ENCODE data around the gene GCLM. TPM values are rescaled to one million over a fixed set of nuclear protein-coding genes. Genes with fewer than 3 reads are reported as not detected.

GCLM gene
- polyA plus RNA-seq, 1 experiment: 58.6 TPM

GRCh38 chr1:93837961-93838360, 71.3 kb downstream of the GCLM start:
- no peaks in the 10 kb centered on the region for H3K27me3 ChIP-seq (ENCODE audit: control insufficient read depth, insufficient read depth, low read length)
- no peak overlapping the region for H3K4me3 ChIP-seq (ENCODE audit: low read depth, low read length)
- DNase-seq (ENCODE audit: low read depth, low spot score): no peak
- no peak for TF ChIP-seq CTCF (IDR thresholded peaks at IDR 0.05; ENCODE audit: low read depth, low read length)
- ChIA-PET CTCF (interaction anchor here (5.1 kb wide), 1 partner anchor 208 kb away, joined by 29 read pairs; no protein-coding TSS in a partner anchor), POLR2A (no interaction called here)
- no peak overlapping the region for H3K27ac ChIP-seq (ENCODE audit: low read depth, low read length)
- H3K9me3 ChIP-seq (ENCODE audit: control insufficient read depth, insufficient read depth, low read length): peaks cover 3% of the 10 kb centered on the region; the same call in 1 of the 2 replicates

Small RNA genes within 50 kb of the gene (small RNA-seq; reads per million reads assigned to genes)
- gene AL117351.2 (ENCODE audit: insufficient read length, low read depth) (not detected), gene MIR760 (ENCODE audit: insufficient read length, low read depth) (not detected)

Other genes starting within 250 kb of the GCLM start
- 20.6 and 24.9 TPM in 2 replicates for gene BCAR3, start 227.6 kb downstream of the GCLM start, polyA plus RNA-seq (2011; rRNA removed)
- 27.4 and 31.6 TPM in 2 replicates for gene DNTTIP2, start 30.2 kb downstream of the GCLM start, polyA plus RNA-seq (2011; rRNA removed)
- gene ABCA4, start 211.7 kb upstream of the GCLM start, polyA plus RNA-seq (2011; rRNA removed): 0.17 TPM in 2 replicates

All from AG04450 (cell line).